ENCODE data around the gene DNLZ.

DNLZ gene

GRCh38 chr9:136396219-136396515 is 32.6 kb upstream of the DNLZ start:
- no peak for DNase-seq (ENCODE audit: low read depth in 2 of 2)

- DNase-seq (ENCODE audit: low read depth in 2 of 2), result no peak
These were observed 32.0 kb upstream of the DNLZ start for GRCh38 chr9:136395345-136396218.

GRCh38 chr9:136395020-136395340 is 31.4 kb upstream of the DNLZ start:
- no peak for DNase-seq (ENCODE audit: low read depth in 2 of 2)

GRCh38 chr9:136394312-136395019 is 30.9 kb upstream of the DNLZ start:
- DNase-seq (ENCODE audit: low read depth in 2 of 2), result no peak

GRCh38 chr9:136393531-136393930 is 30.0 kb upstream of the DNLZ start:
- no peak for DNase-seq (ENCODE audit: low read depth in 2 of 2)

DNA sequence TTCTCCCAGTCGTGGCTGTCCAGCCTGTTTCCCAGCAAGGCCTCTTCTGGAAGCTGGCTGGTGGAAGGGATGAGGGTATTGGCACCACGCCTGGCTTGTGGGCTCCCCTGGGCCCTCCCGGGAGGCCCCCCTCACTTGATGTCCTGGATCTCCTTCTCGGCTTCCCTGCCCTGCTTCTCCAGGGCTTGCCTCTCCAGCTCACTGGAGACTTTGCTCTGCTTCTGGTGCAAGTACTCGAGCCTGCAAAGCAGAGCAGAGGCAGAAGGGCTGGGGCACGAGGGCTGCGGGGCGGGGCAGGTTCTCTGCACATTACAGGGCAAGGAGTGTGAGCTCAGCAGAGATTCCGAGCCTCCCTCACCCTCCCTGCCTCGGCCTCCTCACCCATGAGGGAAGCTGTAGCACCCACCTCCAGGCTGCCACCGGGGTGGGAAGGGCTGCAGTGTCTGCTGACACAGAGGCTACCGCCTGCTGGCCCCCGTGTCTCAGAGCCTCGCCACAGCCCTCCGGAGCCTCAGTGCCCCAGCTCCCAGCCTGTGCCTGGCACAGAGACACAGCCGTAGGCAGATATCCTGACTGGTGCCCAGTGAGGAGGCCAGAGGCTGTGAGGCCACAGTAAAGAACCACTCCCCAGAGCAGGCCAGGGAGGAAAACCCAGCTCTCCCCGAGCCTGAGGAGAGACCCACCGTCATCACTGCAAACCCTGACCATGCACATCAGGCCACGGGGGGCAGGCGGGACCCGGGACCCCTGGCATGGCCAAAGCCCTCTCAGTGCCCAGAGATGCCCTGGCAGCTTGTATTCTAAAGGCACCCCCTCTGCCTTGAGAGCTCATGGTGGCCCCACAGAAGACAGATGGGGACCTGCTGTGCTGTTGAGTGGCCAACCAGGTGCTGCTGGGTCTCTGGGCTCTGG is 29.2 kb upstream of the DNLZ start:
- no peak for DNase-seq (ENCODE audit: low read depth in 2 of 2)

- no peak for DNase-seq (ENCODE audit: low read depth in 2 of 2)
These were observed 28.4 kb upstream of the DNLZ start for GRCh38 chr9:136391737-136392537.

DNA sequence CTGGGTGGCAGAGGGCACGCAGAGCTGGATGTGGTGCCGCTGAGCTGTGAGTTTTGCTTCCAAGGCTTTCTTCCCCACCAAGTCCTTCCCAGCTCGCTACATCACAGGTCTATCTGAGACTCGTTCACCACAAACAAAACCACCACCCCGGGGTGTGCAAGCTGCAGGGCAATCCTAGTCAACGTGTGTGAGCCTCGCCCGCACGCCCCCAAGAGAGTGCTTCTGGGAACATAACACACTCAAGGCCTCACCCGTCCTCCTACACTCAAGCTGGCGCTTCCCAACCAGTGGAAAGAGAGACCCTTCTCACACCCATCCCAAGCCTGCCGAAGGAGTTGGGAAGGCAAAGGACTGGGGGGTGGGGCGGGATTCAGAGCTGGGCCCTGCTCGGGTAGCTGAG is 25.9 kb upstream of the DNLZ start:
- DNase-seq (ENCODE audit: low read depth in 2 of 2), result no peak

DNA sequence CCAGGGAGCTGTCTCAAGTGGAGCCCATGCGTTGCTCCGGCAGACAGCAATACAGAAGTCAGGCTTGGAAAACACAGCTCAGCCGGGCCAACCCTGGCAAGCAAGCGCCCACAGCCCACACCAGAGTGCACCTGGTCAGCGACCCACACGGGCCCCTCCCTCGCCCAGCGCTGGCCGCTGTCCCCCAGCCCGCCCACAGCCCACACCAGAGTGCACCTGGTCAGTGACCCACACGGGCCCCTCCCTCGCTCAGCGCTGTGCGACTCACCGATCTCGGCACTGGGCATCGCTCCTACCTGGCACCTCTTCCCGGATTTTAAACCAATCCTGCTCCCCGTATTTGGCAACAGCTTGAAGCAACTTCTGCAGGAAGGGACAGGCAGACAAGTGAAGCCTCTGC is 23.7 kb upstream of the DNLZ start:
- DNase-seq (ENCODE audit: low read depth in 2 of 2), result no peak

GRCh38 chr9:136386018-136386417 is 22.5 kb upstream of the DNLZ start:
- no peak for DNase-seq (ENCODE audit: low read depth in 2 of 2)

DNA sequence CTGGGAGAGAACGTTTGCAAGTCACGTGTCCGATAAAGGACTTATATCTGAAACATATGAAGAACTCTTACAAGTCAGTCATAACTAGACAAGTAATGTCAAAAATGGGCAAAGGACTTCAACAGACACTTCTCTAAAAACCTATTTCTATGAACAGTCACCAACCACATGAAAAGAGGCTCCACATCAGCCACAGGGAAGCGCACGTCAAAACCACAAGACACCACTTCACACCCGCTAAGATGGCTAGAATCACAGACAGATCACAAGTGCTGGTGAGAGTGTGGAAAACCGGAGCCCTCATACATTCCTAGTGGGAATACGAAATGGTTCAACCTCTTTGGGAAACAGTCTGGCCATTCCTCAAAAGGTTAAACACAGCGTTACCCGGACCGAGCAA is 21.5 kb upstream of the DNLZ start:
- no peak for DNase-seq (ENCODE audit: low read depth in 2 of 2)

GRCh38 chr9:136383436-136383835 is 19.9 kb upstream of the DNLZ start:
- no peak for DNase-seq (ENCODE audit: low read depth in 2 of 2)

GRCh38 chr9:136381966-136382513 is 18.5 kb upstream of the DNLZ start:
- DNase-seq (ENCODE audit: low read depth in 2 of 2), result no peak

DNA sequence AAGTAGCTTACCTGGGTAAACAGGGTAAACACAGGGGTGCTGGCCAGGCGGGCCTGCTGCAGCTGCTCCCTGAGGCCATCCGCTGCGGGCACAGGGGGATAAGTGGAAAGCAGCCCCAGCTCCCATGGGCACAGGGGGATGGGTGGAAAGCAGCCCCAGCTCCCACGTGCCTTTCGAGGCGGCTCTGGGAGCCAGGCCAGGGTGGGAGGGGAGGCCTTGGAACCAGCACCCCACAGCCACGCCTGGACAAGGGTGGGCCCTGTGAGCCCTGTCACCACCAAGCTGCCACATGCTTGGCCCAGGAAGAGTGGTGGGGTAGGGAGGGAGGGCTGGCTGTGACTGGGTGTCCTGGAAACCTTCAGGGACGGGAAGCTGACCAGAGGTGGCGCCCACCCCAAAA is 17.8 kb upstream of the DNLZ start:
- DNase-seq (ENCODE audit: low read depth in 2 of 2), result no peak

- DNase-seq (ENCODE audit: low read depth in 2 of 2), result no peak
These were observed 16.8 kb upstream of the DNLZ start for GRCh38 chr9:136380381-136380780.

- no peak for DNase-seq (ENCODE audit: low read depth in 2 of 2)
These were observed 16.3 kb upstream of the DNLZ start for GRCh38 chr9:136379891-136380290.

DNA sequence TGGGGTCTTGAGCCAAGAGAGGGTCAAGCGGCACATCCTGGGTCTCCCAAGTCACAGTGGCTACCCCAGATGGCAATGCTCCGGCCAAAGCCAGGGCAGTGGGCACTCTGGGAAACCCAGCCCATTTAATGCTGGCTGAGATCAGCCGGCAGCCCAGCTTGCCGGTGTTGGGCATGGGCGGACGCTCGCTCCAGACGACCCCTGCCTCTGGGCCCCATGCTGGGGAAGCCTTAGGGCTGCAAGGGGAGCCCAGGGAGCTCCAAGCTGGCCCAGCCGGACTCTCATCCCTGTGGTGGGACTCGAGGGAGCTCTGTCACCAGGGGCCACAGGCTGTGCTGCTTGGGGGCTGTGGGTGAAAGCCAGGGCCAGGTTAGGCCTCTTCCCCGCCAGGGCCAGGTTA is 15.9 kb upstream of the DNLZ start:
- no peak for DNase-seq (ENCODE audit: low read depth in 2 of 2)

DNA sequence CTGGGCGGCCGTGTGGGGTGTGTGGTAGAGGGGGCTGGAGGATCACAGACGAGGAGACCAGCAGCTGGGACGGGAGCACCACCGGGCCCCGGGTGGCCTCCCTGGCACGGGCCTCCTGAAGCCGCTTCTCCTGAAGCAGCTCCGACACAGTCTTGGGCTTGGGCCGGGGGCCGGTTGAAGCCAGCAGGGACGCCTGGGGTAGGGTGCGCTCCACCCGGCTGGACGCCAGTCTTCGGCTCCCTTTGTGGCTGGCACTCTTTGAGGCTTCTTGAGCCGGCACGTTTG is 15.4 kb upstream of the DNLZ start:
- DNase-seq (ENCODE audit: low read depth in 2 of 2), result no peak

- DNase-seq (ENCODE audit: low read depth in 2 of 2), result no peak
These were observed 14.8 kb upstream of the DNLZ start for GRCh38 chr9:136378170-136379002.

GRCh38 chr9:136377341-136378169 is 14.0 kb upstream of the DNLZ start:
- no peak for DNase-seq (ENCODE audit: low read depth in 2 of 2)
